Measurements from ENCODE around the gene AKT3. TPM values are rescaled to one million over a fixed set of nuclear protein-coding genes. Genes with fewer than 3 reads are reported as not detected.

AKT3 gene
- total and polyA plus RNA-seq, 2 experiments from 2014 or later, result 3.5 to 23.4 TPM

DNA sequence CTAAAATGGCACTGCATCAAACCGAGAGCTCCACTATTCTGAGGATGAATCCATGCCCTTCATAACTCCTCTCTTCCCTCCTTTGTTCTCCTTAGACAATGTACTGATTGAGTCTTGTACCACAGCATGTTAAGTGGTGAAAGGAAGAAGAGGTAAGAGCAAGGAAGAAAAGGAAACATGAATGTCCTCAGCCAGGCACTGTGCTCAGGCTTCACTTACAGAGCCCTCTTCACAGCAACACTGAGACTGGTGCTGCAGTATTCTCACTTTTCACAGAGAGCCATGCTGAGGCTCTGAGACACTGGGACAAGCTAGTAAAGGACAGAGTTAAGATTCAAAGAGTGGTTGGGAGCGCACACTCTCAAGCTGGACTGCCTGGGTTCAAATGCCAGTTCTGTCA, 143.5 kb downstream of the AKT3 start:
- H3K4me3 ChIP-seq, result no peak overlapping the region
- TF ChIP-seq, protein P1, sequence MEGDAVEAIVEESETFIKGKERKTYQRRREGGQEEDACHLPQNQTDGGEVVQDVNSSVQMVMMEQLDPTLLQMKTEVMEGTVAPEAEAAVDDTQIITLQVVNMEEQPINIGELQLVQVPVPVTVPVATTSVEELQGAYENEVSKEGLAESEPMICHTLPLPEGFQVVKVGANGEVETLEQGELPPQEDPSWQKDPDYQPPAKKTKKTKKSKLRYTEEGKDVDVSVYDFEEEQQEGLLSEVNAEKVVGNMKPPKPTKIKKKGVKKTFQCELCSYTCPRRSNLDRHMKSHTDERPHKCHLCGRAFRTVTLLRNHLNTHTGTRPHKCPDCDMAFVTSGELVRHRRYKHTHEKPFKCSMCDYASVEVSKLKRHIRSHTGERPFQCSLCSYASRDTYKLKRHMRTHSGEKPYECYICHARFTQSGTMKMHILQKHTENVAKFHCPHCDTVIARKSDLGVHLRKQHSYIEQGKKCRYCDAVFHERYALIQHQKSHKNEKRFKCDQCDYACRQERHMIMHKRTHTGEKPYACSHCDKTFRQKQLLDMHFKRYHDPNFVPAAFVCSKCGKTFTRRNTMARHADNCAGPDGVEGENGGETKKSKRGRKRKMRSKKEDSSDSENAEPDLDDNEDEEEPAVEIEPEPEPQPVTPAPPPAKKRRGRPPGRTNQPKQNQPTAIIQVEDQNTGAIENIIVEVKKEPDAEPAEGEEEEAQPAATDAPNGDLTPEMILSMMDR (IDR thresholded peaks at IDR 0.05; ENCODE audit: low read depth, low read length), result no peak
- no peak for DNase-seq (ENCODE audit: low read depth in 1 of 2, low spot score in 1 of 2)

DNA sequence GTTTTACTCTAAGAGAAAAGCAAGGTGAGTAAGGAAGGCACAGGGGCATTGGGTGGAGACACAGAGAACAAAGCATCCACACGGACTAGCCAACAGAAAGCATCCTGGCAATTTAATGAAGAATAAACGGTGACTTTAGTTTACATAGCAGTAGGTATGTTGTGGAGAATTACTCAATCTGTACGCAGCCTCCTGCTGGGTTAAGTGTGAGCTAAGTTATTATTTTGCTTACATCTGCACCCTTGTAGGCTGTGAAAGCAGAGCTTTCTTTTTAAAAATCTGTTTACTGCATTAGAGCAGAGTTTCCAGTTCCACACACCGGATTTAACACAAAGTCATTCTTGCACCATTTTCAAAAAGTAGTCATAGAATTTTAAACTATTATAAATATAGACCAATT, 144.5 kb downstream of the AKT3 start:
- Histone ChIP-seq H3K4me1 (ENCODE audit: low read depth) (no peaks in the 10 kb centered on the region), H3K36me3 (no peaks in the 10 kb centered on the region), H3K9me3 (ENCODE audit: low read depth) (no peaks in the 10 kb centered on the region), H3K27ac (no peak overlapping the region), H3K4me3 (no peak overlapping the region), H3K27me3 (no peaks in the 10 kb centered on the region)
- TF ChIP-seq, protein P1 (IDR thresholded peaks at IDR 0.05; ENCODE audit: low read depth, low read length), result no peak
- no peak for DNase-seq (ENCODE audit: low read depth in 1 of 2, low spot score in 1 of 2)

More for the DNA sequence above, 143.5 kb downstream of the AKT3 start:
- Histone ChIP-seq H3K9me3 (ENCODE audit: low read depth) (no peaks in the 10 kb centered on the region), H3K4me1 (ENCODE audit: low read depth) (no peaks in the 10 kb centered on the region), H3K27ac (no peak overlapping the region), H3K36me3 (no peaks in the 10 kb centered on the region), H3K27me3 (no peaks in the 10 kb centered on the region)

DNA sequence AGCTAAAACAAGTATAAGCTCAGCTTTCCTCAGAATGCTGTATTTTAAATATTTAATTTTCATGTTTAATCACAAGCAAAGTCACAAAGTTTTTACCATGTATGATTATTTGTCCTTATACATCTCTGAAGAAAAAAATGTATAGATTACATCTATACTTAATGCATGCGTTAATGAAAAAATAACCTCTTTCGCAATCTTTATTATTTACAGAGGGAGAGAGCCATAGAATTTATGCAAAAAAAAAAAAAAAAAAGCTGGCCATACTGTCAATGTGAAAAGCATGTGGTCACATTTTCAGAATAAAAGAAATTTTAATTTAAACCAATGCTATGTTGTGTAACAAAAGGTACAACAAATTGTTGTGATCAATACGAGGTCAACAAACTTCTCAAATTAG, 148.2 kb downstream of the AKT3 start:
- TF ChIP-seq, protein P1 (IDR thresholded peaks at IDR 0.05; ENCODE audit: low read depth, low read length), result no peak
- Histone ChIP-seq H3K27me3 (no peaks in the 10 kb centered on the region), H3K36me3 (no peaks in the 10 kb centered on the region), H3K4me3 (no peak overlapping the region), H3K9me3 (ENCODE audit: low read depth) (no peaks in the 10 kb centered on the region), H3K27ac (no peak overlapping the region), H3K4me1 (ENCODE audit: low read depth) (no peaks in the 10 kb centered on the region)
- no peak for DNase-seq (ENCODE audit: low read depth in 1 of 2, low spot score in 1 of 2)

DNA sequence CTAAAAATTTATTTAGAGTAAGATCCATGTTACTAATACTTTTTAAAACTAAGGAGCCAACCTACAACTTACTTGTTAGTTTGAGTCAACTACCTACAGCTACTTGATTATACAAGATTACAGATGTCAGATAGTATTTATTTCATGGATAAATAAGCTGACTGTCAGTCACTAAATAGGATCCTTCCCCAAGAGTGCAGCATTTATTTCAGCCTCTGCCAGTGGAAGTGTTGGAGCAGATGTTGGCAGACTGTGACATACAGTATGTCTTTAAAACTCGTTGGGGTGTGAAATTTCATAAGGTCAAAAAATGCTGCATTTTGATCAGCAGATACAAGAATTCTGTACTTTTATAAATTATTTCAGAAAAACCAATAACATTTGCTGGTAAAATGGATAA, 156.2 kb downstream of the AKT3 start:
- TF ChIP-seq, protein P1 (IDR thresholded peaks at IDR 0.05; ENCODE audit: low read depth, low read length), result no peak
- DNase-seq (ENCODE audit: low read depth in 1 of 2, low spot score in 1 of 2), result no peak

DNA sequence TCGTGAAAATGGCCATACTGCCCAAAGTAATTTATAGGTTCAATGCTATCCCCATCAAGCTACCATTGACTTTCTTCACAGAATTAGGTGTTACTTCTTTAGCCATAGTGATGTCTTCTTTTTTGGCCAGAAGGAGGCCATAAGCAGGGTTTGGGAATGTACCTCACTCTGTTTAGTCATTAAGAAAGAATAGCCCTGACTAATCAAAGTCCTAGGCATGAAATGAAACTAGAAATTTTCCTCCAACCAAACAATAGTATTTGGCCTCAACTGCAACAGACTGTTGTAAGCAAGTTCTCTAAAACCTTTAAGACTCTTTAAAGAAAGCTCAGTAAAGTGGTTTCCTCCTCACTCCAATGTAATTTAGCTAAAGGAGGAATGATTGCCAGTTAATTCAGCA, 163.9 kb downstream of the AKT3 start:
- DNase-seq (ENCODE audit: low read depth in 1 of 2, low spot score in 1 of 2), result no peak

More for the DNA sequence above, 156.2 kb downstream of the AKT3 start:
- no peaks in the 10 kb centered on the region for H3K36me3 ChIP-seq
- H3K4me3 ChIP-seq, result no peak overlapping the region
- H3K27ac ChIP-seq, result no peak overlapping the region
- H3K27me3 ChIP-seq, result no peaks in the 10 kb centered on the region
- H3K4me1 ChIP-seq (ENCODE audit: low read depth), result no peaks in the 10 kb centered on the region
- no peaks in the 10 kb centered on the region for H3K9me3 ChIP-seq (ENCODE audit: low read depth)

More for the DNA sequence above, 163.9 kb downstream of the AKT3 start:
- no peaks in the 10 kb centered on the region for H3K4me1 ChIP-seq (ENCODE audit: low read depth)
- H3K27me3 ChIP-seq, result no peaks in the 10 kb centered on the region
- no peak overlapping the region for H3K27ac ChIP-seq
- H3K36me3 ChIP-seq, result no peaks in the 10 kb centered on the region
- TF ChIP-seq, protein P1 (IDR thresholded peaks at IDR 0.05; ENCODE audit: low read depth, low read length), result no peak
- H3K4me3 ChIP-seq, result no peak overlapping the region
- H3K9me3 ChIP-seq (ENCODE audit: low read depth), result no peaks in the 10 kb centered on the region

Data from cardiac muscle cell (in vitro differentiated cells and primary cell).